ENCODE data around the gene TSEN15. TPM values are rescaled to one million over a fixed set of nuclear protein-coding genes. Genes with fewer than 3 reads are reported as not detected.
A peak's percentile ranks its signal among the peaks of the same experiment; 100 is the strongest.

Gene TSEN15
- total and polyA plus RNA-seq, 9 of the 15 experiments (the other 6 are each of a cell fraction or from before 2014, with no cell fraction given) = 25.6 to 121 (median 91.3) TPM

GRCh38 chr1:184053881-184054280, 2.4 kb downstream of the TSEN15 start:
- peaks cover 4% of the 10 kb centered on the region; the same call in 1 of the 2 replicates for H3K9me3 ChIP-seq (replicated peaks; ENCODE audit: control insufficient read depth, insufficient read depth, low read depth, low read length)
- ATAC-seq = no peak
- DNase-seq (ENCODE audit: extremely low read depth in 1 of 4, low spot score in 3 of 4) = peak in 2 of 4 experiments; percentile 29 to 32
- no peak for FAIRE-seq
- no peaks in the 10 kb centered on the region for H3K9me1 ChIP-seq (ENCODE audit: control insufficient read depth, insufficient read depth, low read length)
- BruUV-seq (replicated peaks) = no TSS peak
- H3K4me3 ChIP-seq = peak overlapping the region; percentile 75
- no peak overlapping the region for H2AFZ ChIP-seq (ENCODE audit: low read depth, low read length)
- H3K9ac ChIP-seq (ENCODE audit: insufficient read depth in 1 of 2, low read depth in 2 of 2, low read length in 2 of 2) = peak overlapping the region in 1 of 2 experiments; percentile 99; a peak in 2 of 4 replicates
- H4K20me1 ChIP-seq (replicated peaks; ENCODE audit: control insufficient read depth, insufficient read depth, low read length) = no peaks in the 10 kb centered on the region
- peaks cover 75% of the 10 kb centered on the region for H3K79me2 ChIP-seq (ENCODE audit: control insufficient read depth, insufficient read depth, low read length)
- H3K27ac ChIP-seq (ENCODE audit: extremely low read depth, low read depth, low read length) = no peak overlapping the region; the same call in 2 of the 3 replicates
- ChIA-PET POLR2A (interaction anchor here (1.1 kb wide), 1 partner anchor 15 kb away, joined by 4 read pairs; no protein-coding TSS in a partner anchor), CTCF (ENCODE audit: low intra/inter-chr PET ratio) (no interaction called here)
- peaks cover 0 to 21% of the 10 kb centered on the region in 2 experiments; a peak in 4 of 5 replicates for H3K4me1 ChIP-seq (replicated peaks in 1 of 2; ENCODE audit: control insufficient read depth in 2 of 2, insufficient read depth in 2 of 2, low read length in 2 of 2)
- H3K36me3 ChIP-seq (ENCODE audit: control insufficient read depth, insufficient read depth, low read length) = peaks cover 47% of the 10 kb centered on the region
- intact Hi-C loops (cut with micrococcal nuclease) = loop anchor here (5.0 to 10.0 kb wide), 2 partner anchors 62 to 419 kb away; partner anchors contain the start of gene ARPC5
- peak overlapping the region; percentile 76; the same call in 1 of the 2 replicates for H3K4me2 ChIP-seq (ENCODE audit: insufficient read depth, low read length)
- no peaks in the 10 kb centered on the region for H3K27me3 ChIP-seq (ENCODE audit: control insufficient read depth in 2 of 2, insufficient read depth in 2 of 2, low read length in 2 of 2)
- in situ Hi-C loops (cut with MboI) = no loop called here
- TF ChIP-seq SUPT5H (IDR thresholded peaks at IDR 0.05) = no peak
- TF ChIP-seq THRB (CRISPR knock-in tag; conservative IDR thresholded peaks at IDR 0.05) = no peak
- no peak for TF ChIP-seq HNRNPK (IDR thresholded peaks at IDR 0.05; ENCODE audit: low read depth, low read length, poor library complexity, severe bottlenecking)
- no peak for TF ChIP-seq ILK (tag; IDR thresholded peaks at IDR 0.05; ENCODE audit: borderline replicate concordance, low read depth)
- TF ChIP-seq GTF2A2 (tag; IDR thresholded peaks at IDR 0.05) = no peak
- no peak for TF ChIP-seq KDM5B (IDR thresholded peaks at IDR 0.05; ENCODE audit: insufficient replicate concordance, low read depth, low read length)
- TF ChIP-seq ZNF146 (CRISPR knock-in tag; IDR thresholded peaks at IDR 0.05; ENCODE audit: unreplicated experiment) = no peak
- TF ChIP-seq ZNF444 (CRISPR knock-in tag; IDR thresholded peaks at IDR 0.05) = no peak
- no peak for TF ChIP-seq CEBPZ (IDR thresholded peaks at IDR 0.05; ENCODE audit: borderline replicate concordance, low read depth, low read length)
- TF ChIP-seq KLF6 (CRISPR knock-in tag; IDR thresholded peaks at IDR 0.05; ENCODE audit: borderline replicate concordance) = no peak
- TF ChIP-seq ZNF512 (tag; IDR thresholded peaks at IDR 0.05) = no peak
- TF ChIP-seq HDAC1 (IDR thresholded peaks at IDR 0.05) = no peak
- TF ChIP-seq BRD9 (IDR thresholded peaks at IDR 0.05; ENCODE audit: low read depth, partially characterized antibody) = no peak
- no peak for TF ChIP-seq TRIM25 (IDR thresholded peaks at IDR 0.05; ENCODE audit: borderline replicate concordance)
- TF ChIP-seq POLR2AphosphoS2 (IDR thresholded peaks at IDR 0.05; ENCODE audit: low read length) = no peak

Data from K562 (cell line).